Suprapubic skin (tissue), 4 donors: Measurements from ENCODE around the gene ARIH1. TPM values are rescaled to one million over a fixed set of nuclear protein-coding genes. Genes with fewer than 3 reads are reported as not detected.

Experiments used
- DNase-seq, 2 donors: peaks; one replicate each; pipeline ENCODE4 v3.0.0-alpha.2; 2019; ENCODE audit warnings: low spot score in 2 of 2
- H3K27ac ChIP-seq: fragments of 200-600 bp; sonication (generic); one replicate; pipeline ENCODE4 v1.5.1; 2019
- H3K27me3 ChIP-seq: fragments of 200-600 bp; sonication (generic); one replicate; pipeline ENCODE4 v1.5.1; 2019
- H3K36me3 ChIP-seq: fragments of 200-600 bp; sonication (generic); one replicate; pipeline ENCODE4 v1.5.1; 2019
- H3K4me1 ChIP-seq: fragments of 200-600 bp; sonication (generic); one replicate; pipeline ENCODE4 v1.5.1; 2019
- H3K4me3 ChIP-seq: fragments of 200-600 bp; sonication (generic); one replicate; pipeline ENCODE4 v1.5.1; 2019; ENCODE audit warnings: mild to moderate bottlenecking
- H3K9me3 ChIP-seq: fragments of 200-600 bp; sonication (generic); one replicate; pipeline ENCODE4 v1.5.1; 2019
- EP300 ChIP-seq: sonication (generic); formaldehyde crosslinking; IDR thresholded peaks from one replicate; pipeline ENCODE4 v1.6.1; 2017; ENCODE audit warnings: antibody characterized with exemption
- POLR2A ChIP-seq, 2 donors: fragments of 450-650 bp; IDR thresholded peaks; one replicate each; pipeline ENCODE4 v1.6.1; 2017; ENCODE audit warnings: antibody characterized with exemption in 2 of 2, mild to moderate bottlenecking in 2 of 2, moderate library complexity in 2 of 2
- POLR2AphosphoS5 ChIP-seq, 3 donors: sonication (generic); formaldehyde crosslinking; IDR thresholded peaks; one replicate each; pipeline ENCODE4 v1.6.1; 2017; ENCODE audit warnings: antibody characterized with exemption in 3 of 3
- WGBS: methylation state at CpG from one replicate; pipeline ENCODE4 v1.1.5; 2018; 5-methylcytosine and 5-hydroxymethylcytosine counted together
- total RNA-seq, 4 donors: library from RNA; depleted of rRNA; stranded (reverse); fragments of >200 nt; gene quantifications; one replicate each; pipeline ENCODE4 v1.1.0, GENCODE V29; 2016
- TF ChIP-seq, protein P1 (sequence below), 2 donors: fragments of 200-600 bp in 1 of 2; fragments of 450-650 bp in 1 of 2; sonication (generic) in 1 of 2; IDR thresholded peaks; one replicate each; pipeline ENCODE4 v1.5.1; 2016 to 2019; ENCODE audit warnings: antibody characterized with exemption in 2 of 2, mild to moderate bottlenecking in 1 of 2, moderate library complexity in 1 of 2

ARIH1 gene
- total RNA-seq, 4 donors from 2014 or later, result 73.1 to 84.8 (median 78.0) TPM

DNA sequence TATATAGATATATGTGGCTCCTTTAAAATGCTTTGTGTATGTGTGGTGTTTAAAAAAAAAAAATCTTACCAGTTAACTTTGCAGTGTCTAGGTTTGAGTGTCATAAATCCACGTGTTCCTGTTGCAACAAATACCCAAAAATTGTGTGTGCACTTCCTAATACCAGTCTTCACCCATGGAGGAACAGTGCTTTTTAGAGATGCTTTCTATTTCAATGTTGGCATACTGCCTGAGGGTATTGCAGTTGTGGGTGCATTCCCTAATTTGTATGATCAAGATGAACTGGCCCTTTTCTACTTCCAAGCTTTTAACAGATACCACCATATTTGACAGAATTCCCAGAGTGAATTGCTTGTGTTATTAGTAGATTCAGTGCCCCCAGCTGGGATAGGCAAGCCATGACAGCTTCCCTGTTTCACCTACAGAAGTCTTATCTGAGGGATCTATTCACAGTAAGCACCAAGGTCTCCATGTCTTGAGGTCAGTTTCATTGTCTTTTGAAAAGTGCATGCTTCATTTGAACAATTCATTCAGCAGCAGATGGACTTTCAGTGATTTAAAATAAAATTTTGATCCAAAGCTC is 111.4 kb downstream of the ARIH1 start:
- no peak overlapping the region for H3K4me3 ChIP-seq
- TF ChIP-seq EP300, result no peak
- TF ChIP-seq POLR2A (IDR thresholded peaks at IDR 0.05), result no peak
- no peak for TF ChIP-seq POLR2AphosphoS5 (IDR thresholded peaks at IDR 0.05)
- TF ChIP-seq, protein P1, sequence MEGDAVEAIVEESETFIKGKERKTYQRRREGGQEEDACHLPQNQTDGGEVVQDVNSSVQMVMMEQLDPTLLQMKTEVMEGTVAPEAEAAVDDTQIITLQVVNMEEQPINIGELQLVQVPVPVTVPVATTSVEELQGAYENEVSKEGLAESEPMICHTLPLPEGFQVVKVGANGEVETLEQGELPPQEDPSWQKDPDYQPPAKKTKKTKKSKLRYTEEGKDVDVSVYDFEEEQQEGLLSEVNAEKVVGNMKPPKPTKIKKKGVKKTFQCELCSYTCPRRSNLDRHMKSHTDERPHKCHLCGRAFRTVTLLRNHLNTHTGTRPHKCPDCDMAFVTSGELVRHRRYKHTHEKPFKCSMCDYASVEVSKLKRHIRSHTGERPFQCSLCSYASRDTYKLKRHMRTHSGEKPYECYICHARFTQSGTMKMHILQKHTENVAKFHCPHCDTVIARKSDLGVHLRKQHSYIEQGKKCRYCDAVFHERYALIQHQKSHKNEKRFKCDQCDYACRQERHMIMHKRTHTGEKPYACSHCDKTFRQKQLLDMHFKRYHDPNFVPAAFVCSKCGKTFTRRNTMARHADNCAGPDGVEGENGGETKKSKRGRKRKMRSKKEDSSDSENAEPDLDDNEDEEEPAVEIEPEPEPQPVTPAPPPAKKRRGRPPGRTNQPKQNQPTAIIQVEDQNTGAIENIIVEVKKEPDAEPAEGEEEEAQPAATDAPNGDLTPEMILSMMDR (IDR thresholded peaks at IDR 0.05), result no peak
- no peaks in the 10 kb centered on the region for H3K4me1 ChIP-seq
- H3K27me3 ChIP-seq, result no peaks in the 10 kb centered on the region
- H3K9me3 ChIP-seq, result no peaks in the 10 kb centered on the region
- H3K27ac ChIP-seq, result no peak overlapping the region
- no peak for DNase-seq
- H3K36me3 ChIP-seq, result peaks cover 49% of the 10 kb centered on the region
- 71% methylated on average over 1 of the region's 1 CpG for WGBS

DNA sequence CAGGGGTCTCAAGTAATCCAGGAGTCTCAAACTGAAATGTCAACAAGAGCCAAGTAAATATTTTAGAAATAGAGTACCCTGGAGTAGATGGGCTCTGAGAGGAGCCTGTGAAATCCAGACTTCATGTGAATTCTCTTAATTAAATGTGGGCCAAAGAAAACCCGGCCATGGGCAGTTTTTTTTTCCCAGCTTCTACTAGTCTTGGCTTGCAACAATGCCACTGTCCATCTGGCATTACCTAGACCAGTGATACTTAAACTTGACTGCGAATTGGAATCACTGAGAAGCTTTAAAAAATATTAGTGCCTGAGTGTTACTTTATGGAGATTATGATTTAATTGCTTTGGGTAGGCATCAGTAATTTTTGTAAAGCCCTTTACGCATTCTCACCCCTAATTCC is 114.0 kb downstream of the ARIH1 start:
- Histone ChIP-seq H3K4me3 (no peak overlapping the region), H3K27ac (no peak overlapping the region), H3K9me3 (no peaks in the 10 kb centered on the region), H3K4me1 (no peaks in the 10 kb centered on the region), H3K27me3 (no peaks in the 10 kb centered on the region), H3K36me3 (peaks cover 29% of the 10 kb centered on the region)
- TF ChIP-seq, protein P1 (IDR thresholded peaks at IDR 0.05), result no peak
- TF ChIP-seq EP300 (no peak), POLR2AphosphoS5 (IDR thresholded peaks at IDR 0.05) (no peak)
- 98% methylated on average over 3 of the region's 3 CpGs for WGBS
- DNase-seq, result no peak

DNA sequence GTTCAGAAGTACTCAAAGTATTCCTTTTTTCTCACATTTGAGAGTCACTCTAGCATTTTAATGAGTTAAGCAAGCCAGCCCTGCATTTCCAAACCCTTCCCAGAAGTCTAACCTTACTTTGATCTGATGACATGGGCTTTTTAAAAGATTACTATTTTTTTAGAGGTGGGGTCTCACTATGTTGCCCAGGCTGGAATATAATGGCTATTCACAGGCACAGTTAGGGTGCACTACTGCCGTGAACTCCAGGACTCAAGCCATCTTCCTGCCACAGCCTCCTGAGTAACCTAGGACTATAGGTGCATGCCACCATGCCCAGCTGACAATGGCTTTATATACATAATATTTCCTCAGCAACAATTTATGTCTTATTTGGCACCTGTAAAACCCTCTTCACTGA is 116.3 kb downstream of the ARIH1 start:
- Histone ChIP-seq H3K27me3 (no peaks in the 10 kb centered on the region), H3K27ac (no peak overlapping the region), H3K4me1 (no peaks in the 10 kb centered on the region), H3K9me3 (no peaks in the 10 kb centered on the region), H3K4me3 (no peak overlapping the region), H3K36me3 (peaks cover 5% of the 10 kb centered on the region)
- TF ChIP-seq, protein P1 (IDR thresholded peaks at IDR 0.05), result no peak
- TF ChIP-seq EP300 (no peak), POLR2A (IDR thresholded peaks at IDR 0.05) (no peak), POLR2AphosphoS5 (IDR thresholded peaks at IDR 0.05) (no peak)
- DNase-seq, result no peak
- 93% methylated on average over 1 of the region's 1 CpG for WGBS

DNA sequence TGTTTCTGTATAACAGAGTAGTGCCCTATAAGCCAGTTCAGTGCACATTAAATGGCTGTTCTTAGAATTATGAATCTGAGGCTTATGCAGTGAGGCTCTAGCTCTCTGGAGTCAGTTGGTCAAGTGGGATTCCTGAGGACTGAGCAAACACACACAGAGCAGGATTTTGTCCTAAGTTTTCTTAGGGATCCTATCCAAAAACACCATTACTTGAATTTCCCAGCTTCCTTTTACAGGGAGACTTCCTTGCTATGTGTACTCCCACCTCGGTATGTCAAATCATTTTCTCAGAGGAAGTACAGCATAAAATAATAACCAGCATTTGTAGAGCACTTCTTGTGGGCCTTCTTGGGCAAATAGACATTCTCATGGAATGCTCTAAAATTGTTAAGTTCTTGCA is 117.2 kb downstream of the ARIH1 start:
- Histone ChIP-seq H3K4me1 (no peaks in the 10 kb centered on the region), H3K27me3 (no peaks in the 10 kb centered on the region), H3K4me3 (no peak overlapping the region), H3K9me3 (no peaks in the 10 kb centered on the region), H3K36me3 (no peaks in the 10 kb centered on the region), H3K27ac (no peak overlapping the region)
- DNase-seq, result no peak
- TF ChIP-seq POLR2A (IDR thresholded peaks at IDR 0.05) (no peak), EP300 (no peak), POLR2AphosphoS5 (IDR thresholded peaks at IDR 0.05) (no peak)
- TF ChIP-seq, protein P1 (IDR thresholded peaks at IDR 0.05), result no peak
- 50% methylated on average over 1 of the region's 1 CpG for whole genome bisulfite sequencing

DNA sequence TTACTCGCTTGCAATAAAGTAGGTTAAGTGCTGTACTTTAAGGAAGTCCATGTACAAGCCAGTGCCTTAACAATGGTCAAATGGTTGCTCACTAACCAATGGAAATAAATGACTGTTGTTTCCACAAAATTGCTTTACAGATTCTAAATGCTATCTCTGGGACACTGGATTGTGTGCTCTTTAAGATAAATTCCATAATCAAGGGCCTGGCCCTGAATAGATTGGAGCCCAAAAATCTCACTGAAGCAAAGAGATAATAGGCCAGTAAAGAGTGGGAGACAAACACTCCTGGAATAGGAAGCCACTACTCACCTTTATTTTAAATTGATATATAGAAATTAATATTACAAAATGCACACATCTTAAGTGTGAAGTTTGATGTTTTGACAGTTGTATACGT is 118.0 kb downstream of the ARIH1 start:
- no peak for TF ChIP-seq POLR2A (IDR thresholded peaks at IDR 0.05)
- no peak for TF ChIP-seq EP300
- TF ChIP-seq POLR2AphosphoS5 (IDR thresholded peaks at IDR 0.05), result no peak
- TF ChIP-seq, protein P1 (IDR thresholded peaks at IDR 0.05), result no peak
- H3K9me3 ChIP-seq, result no peaks in the 10 kb centered on the region
- DNase-seq, result no peak
- no peaks in the 10 kb centered on the region for H3K4me1 ChIP-seq
- no peaks in the 10 kb centered on the region for H3K36me3 ChIP-seq
- 84% methylated on average over 2 of the region's 2 CpGs for WGBS
- H3K27ac ChIP-seq, result no peak overlapping the region
- H3K4me3 ChIP-seq, result no peak overlapping the region
- no peaks in the 10 kb centered on the region for H3K27me3 ChIP-seq
